Osteocyte (in vitro differentiated cells): ENCODE measurements around the gene UNKL. TPM values are rescaled to one million over a fixed set of nuclear protein-coding genes. Genes with fewer than 3 reads are reported as not detected.

Experiments
- DNase-seq: peaks from one replicate; pipeline ENCODE4 v3.0.0; 2021; ENCODE audit warnings: mixed read lengths; ENCODE audit not compliant: unreplicated experiment; ENCODE audit errors: extremely low spot score
- H3K27ac Mint-ChIP-seq: one replicate; pipeline ENCODE4 v1.8.0; 2021; ENCODE audit warnings: mild to moderate bottlenecking, mixed read lengths; ENCODE audit not compliant: unreplicated experiment
- H3K27me3 Mint-ChIP-seq: one replicate; pipeline ENCODE4 v1.8.0; 2021; ENCODE audit warnings: mixed read lengths; ENCODE audit not compliant: unreplicated experiment
- H3K36me3 Mint-ChIP-seq: one replicate; pipeline ENCODE4 v1.8.0; 2021; ENCODE audit warnings: mixed read lengths; ENCODE audit not compliant: unreplicated experiment
- H3K4me1 Mint-ChIP-seq: one replicate; pipeline ENCODE4 v1.8.0; 2021; ENCODE audit warnings: mixed read lengths; ENCODE audit not compliant: unreplicated experiment
- H3K4me3 Mint-ChIP-seq: one replicate; pipeline ENCODE4 v1.8.0; 2021; ENCODE audit warnings: mild to moderate bottlenecking, moderate library complexity, mixed read lengths; ENCODE audit not compliant: unreplicated experiment
- H3K9me3 Mint-ChIP-seq: one replicate; pipeline ENCODE4 v1.8.0; 2021; ENCODE audit warnings: mixed read lengths; ENCODE audit not compliant: unreplicated experiment
- total RNA-seq: library from RNA; stranded (reverse); gene quantifications from 2 replicates; pipeline ENCODE4 v1.2.1, GENCODE V29; 2021
- TF ChIP-seq, protein P1 (sequence below): fragments of 200-600 bp; sonication (generic); IDR thresholded peaks from 2 replicates; pipeline ENCODE4 v1.5.0; 2021; ENCODE audit warnings: antibody characterized with exemption, mild to moderate bottlenecking, moderate library complexity

Gene UNKL
- total RNA-seq, 1 donor from 2014 or later, result 34.4 TPM

DNA sequence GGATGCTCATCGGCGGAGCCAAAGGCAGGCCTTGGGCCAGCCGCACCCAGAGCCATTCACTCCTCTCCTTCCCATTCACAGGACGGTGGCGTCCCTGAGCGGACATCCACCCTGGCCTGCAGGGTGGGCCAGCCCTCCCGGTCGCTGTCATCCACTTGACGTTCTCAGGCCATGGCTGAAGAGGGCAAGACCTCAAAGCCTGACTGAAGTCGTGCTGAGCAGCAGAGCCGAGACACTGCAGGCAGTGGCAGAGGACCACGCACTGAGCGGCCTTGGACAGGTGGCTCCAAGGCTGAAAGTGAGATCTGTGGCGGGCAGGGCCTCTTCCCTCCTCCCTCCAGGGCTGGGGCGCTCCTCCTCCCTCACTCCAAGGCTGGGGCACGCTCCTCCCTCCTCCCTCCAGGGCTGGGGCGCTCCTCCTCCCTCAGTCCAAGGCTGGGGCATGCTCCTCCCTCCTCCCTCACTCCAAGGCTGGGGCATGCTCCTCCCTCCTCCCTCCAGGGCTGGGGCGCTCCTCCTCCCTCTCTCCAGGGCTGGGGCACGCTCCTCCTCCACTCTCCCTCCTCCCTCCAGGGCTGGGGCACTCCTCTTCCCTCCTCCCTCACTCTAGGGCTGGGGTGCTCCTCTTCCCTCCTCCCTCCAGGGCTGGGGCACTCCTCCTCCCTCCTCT lies 38.6 kb downstream of the UNKL start:
- H3K27ac Mint-ChIP-seq, result no peak overlapping the region
- no peak for DNase-seq
- H3K4me3 Mint-ChIP-seq, result no peak overlapping the region
- TF ChIP-seq, protein P1, sequence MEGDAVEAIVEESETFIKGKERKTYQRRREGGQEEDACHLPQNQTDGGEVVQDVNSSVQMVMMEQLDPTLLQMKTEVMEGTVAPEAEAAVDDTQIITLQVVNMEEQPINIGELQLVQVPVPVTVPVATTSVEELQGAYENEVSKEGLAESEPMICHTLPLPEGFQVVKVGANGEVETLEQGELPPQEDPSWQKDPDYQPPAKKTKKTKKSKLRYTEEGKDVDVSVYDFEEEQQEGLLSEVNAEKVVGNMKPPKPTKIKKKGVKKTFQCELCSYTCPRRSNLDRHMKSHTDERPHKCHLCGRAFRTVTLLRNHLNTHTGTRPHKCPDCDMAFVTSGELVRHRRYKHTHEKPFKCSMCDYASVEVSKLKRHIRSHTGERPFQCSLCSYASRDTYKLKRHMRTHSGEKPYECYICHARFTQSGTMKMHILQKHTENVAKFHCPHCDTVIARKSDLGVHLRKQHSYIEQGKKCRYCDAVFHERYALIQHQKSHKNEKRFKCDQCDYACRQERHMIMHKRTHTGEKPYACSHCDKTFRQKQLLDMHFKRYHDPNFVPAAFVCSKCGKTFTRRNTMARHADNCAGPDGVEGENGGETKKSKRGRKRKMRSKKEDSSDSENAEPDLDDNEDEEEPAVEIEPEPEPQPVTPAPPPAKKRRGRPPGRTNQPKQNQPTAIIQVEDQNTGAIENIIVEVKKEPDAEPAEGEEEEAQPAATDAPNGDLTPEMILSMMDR, result no peak
- H3K27me3 Mint-ChIP-seq, result no peaks in the 10 kb centered on the region
- H3K4me1 Mint-ChIP-seq, result peaks cover 20% of the 10 kb centered on the region
- H3K9me3 Mint-ChIP-seq, result no peaks in the 10 kb centered on the region
- H3K36me3 Mint-ChIP-seq, result peaks cover 3% of the 10 kb centered on the region

DNA sequence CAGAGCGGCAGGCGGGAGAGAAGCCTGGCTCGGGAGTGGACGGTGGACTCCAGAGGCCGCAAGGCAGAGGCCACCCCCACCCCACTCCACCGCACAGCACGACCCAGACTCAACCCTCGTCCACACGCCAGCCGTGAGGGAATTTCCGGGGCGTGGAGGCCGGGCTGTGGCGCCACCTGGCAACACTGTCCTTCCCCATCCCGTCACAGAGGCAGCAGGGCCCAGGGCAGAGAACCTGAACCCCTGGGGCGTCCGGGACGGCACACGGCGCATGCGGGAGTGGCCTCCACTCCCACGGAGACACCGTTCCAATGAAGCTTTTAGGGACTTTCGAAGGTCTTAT lies 39.2 kb downstream of the UNKL start:
- Mint-ChIP-seq H3K36me3 (peaks cover 2% of the 10 kb centered on the region), H3K9me3 (no peaks in the 10 kb centered on the region), H3K27me3 (no peaks in the 10 kb centered on the region), H3K4me3 (no peak overlapping the region), H3K27ac (no peak overlapping the region), H3K4me1 (peaks cover 19% of the 10 kb centered on the region)
- TF ChIP-seq, protein P1, result no peak
- DNase-seq, result no peak

- H3K27me3 Mint-ChIP-seq, result no peaks in the 10 kb centered on the region
- TF ChIP-seq, protein P1, result no peak
- H3K4me1 Mint-ChIP-seq, result peaks cover 15% of the 10 kb centered on the region
- H3K27ac Mint-ChIP-seq, result no peak overlapping the region
- no peak for DNase-seq
- H3K4me3 Mint-ChIP-seq, result no peak overlapping the region
- H3K36me3 Mint-ChIP-seq, result peaks cover 2% of the 10 kb centered on the region
- no peaks in the 10 kb centered on the region for H3K9me3 Mint-ChIP-seq
Measured at GRCh38 chr16:1374418-1375297, 39.8 kb downstream of the UNKL start.

DNA sequence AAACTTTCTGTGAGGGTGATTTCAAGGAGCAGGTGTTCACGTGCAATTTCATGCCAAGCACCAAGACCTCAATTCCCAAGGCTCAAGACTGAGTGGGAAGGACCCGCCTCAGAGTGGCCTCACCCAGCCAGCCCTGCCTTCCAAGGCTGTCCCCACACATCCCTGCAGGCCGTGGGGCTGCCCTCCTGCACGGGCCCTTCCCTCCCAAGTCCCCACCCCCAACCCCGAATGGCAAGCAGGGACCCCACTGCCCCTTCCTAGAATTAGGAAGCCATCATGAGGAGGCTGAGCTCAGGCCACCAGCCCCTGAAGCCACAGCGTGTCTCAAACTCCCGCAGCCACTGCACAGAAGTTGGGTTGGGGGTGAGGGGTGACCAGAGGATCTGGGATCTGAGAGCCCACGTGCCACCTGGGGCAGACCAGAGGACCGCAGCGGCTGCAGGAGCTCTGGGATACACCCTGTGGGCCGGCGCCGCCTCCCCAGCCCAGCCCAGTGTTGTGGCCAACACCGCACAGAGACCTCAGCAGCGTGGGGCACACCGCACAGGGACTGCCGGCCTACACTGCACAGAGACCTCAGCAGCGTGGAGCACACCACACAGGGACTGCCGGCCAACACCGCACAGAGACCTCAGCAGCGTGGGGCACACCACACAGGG lies 42.1 kb downstream of the UNKL start:
- Mint-ChIP-seq H3K9me3 (no peaks in the 10 kb centered on the region), H3K27me3 (no peaks in the 10 kb centered on the region), H3K4me3 (no peak overlapping the region), H3K27ac (no peak overlapping the region), H3K4me1 (no peaks in the 10 kb centered on the region), H3K36me3 (no peaks in the 10 kb centered on the region)
- DNase-seq, result no peak
- TF ChIP-seq, protein P1, result no peak
